CD14-positive monocyte (primary cell): ENCODE data around the gene PTTG1IP. TPM values are rescaled to one million over a fixed set of nuclear protein-coding genes. Genes with fewer than 3 reads are reported as not detected.
A peak's percentile ranks its signal among the peaks of the same experiment; 100 is the strongest.

Experiments
- DNase-seq, 3 donors: peaks; one replicate each; pipeline ENCODE4 v3.0.0-alpha.2; 2011 to 2022
- H2AFZ ChIP-seq: 2 replicates; pipeline ENCODE4 v1.6.0; 2012; ENCODE audit warnings: mild to moderate bottlenecking, low read depth, low read length, inconsistent platforms; ENCODE audit not compliant: insufficient read depth, poor library complexity, severe bottlenecking
- H3K27ac ChIP-seq, 2 donors: 1 replicate in 1 of 2; 2 replicates in 1 of 2; pipeline ENCODE4 v1.5.1; 2012 to 2013; ENCODE audit warnings: low read length in 2 of 2, control low read depth in 1 of 2, inconsistent platforms in 1 of 2, low read depth in 1 of 2, mild to moderate bottlenecking in 1 of 2
- H3K27me3 ChIP-seq, 2 donors: one replicate each; pipeline versions ENCODE4 v1.6.0 to v1.6.1; 2011 to 2013; ENCODE audit warnings: low read length in 2 of 2; ENCODE audit not compliant: control insufficient read depth in 2 of 2, insufficient read depth in 2 of 2
- H3K36me3 ChIP-seq, 2 donors: replicated peaks in 1 of 2; 1 replicate in 1 of 2; 2 replicates in 1 of 2; pipeline versions ENCODE4 v1.5.1 to v1.6.1; 2012 to 2013; ENCODE audit warnings: low read length in 2 of 2, control low read depth in 1 of 2, inconsistent platforms in 1 of 2, mild to moderate bottlenecking in 1 of 2; ENCODE audit not compliant: insufficient read depth in 2 of 2, control insufficient read depth in 1 of 2
- H3K4me1 ChIP-seq, 2 donors: 1 replicate in 1 of 2; 2 replicates in 1 of 2; pipeline versions ENCODE4 v1.5.1 to v1.6.1; 2012 to 2013; ENCODE audit warnings: low read length in 2 of 2, control low read depth in 1 of 2, inconsistent platforms in 1 of 2, mild to moderate bottlenecking in 1 of 2, moderate library complexity in 1 of 2; ENCODE audit not compliant: insufficient read depth in 2 of 2, control insufficient read depth in 1 of 2
- H3K4me2 ChIP-seq: replicated peaks from 2 replicates; pipeline ENCODE3; 2012; ENCODE audit warnings: low read length, moderate library complexity, mild to moderate bottlenecking; ENCODE audit not compliant: poor library complexity, severe bottlenecking; ENCODE audit errors: extremely low read depth
- H3K4me3 ChIP-seq, 3 experiments: fragments of 200-600 bp in 1 of 3; sonication (generic) in 1 of 3; replicated peaks in 1 of 3; 1 replicate in 2 of 3; 2 replicates in 1 of 3; pipeline ENCODE4 v1.5.1; 2011 to 2013; ENCODE audit warnings: low read length in 3 of 3, mild to moderate bottlenecking in 3 of 3, control low read depth in 2 of 3, low read depth in 2 of 3, inconsistent platforms in 1 of 3, moderate library complexity in 1 of 3
- H3K79me2 ChIP-seq: 2 replicates; pipeline ENCODE4 v1.6.0; 2012; ENCODE audit warnings: mild to moderate bottlenecking, control low read depth, inconsistent platforms, low read length, moderate library complexity; ENCODE audit not compliant: insufficient read depth
- H3K9ac ChIP-seq: 2 replicates; pipeline ENCODE4 v1.6.0; 2017; ENCODE audit warnings: low read length, mild to moderate bottlenecking; ENCODE audit not compliant: insufficient read depth, poor library complexity, severe bottlenecking
- H3K9me3 ChIP-seq, 2 donors: replicated peaks in 1 of 2; 1 replicate in 1 of 2; 2 replicates in 1 of 2; pipeline versions ENCODE4 v1.5.1 to v1.6.1; 2012 to 2013; ENCODE audit warnings: low read length in 2 of 2, control low read depth in 1 of 2; ENCODE audit not compliant: control insufficient read depth in 1 of 2, insufficient read depth in 1 of 2
- H4K20me1 ChIP-seq: 2 replicates; pipeline ENCODE4 v1.6.0; 2012; ENCODE audit warnings: mild to moderate bottlenecking, low read length, control low read depth, moderate library complexity; ENCODE audit not compliant: insufficient read depth
- H3K27ac Mint-ChIP-seq, 7 donors: one replicate each; pipeline ENCODE4 v1.8.0; 2020; ENCODE audit warnings: mild to moderate bottlenecking in 7 of 7, mixed read lengths in 7 of 7, moderate library complexity in 6 of 7, inconsistent platforms in 2 of 7
- H3K27me3 Mint-ChIP-seq, 3 donors: one replicate each; pipeline ENCODE4 v1.8.0; 2021 to 2022; ENCODE audit warnings: low read depth in 3 of 3, mild to moderate bottlenecking in 3 of 3, mixed read lengths in 3 of 3, moderate library complexity in 3 of 3, inconsistent platforms in 1 of 3
- H3K36me3 Mint-ChIP-seq, 2 donors: one replicate each; pipeline ENCODE4 v1.8.0; 2020; ENCODE audit warnings: mixed read lengths in 2 of 2, inconsistent platforms in 1 of 2, mild to moderate bottlenecking in 1 of 2
- H3K4me1 Mint-ChIP-seq: one replicate; pipeline ENCODE4 v1.8.0; 2020; ENCODE audit warnings: mild to moderate bottlenecking, mixed read lengths
- H3K4me3 Mint-ChIP-seq, 2 donors: one replicate each; pipeline ENCODE4 v1.8.0; 2020; ENCODE audit warnings: mild to moderate bottlenecking in 2 of 2, mixed read lengths in 2 of 2, moderate library complexity in 1 of 2
- H3K9me3 Mint-ChIP-seq, 7 donors: one replicate each; pipeline ENCODE4 v1.8.0; 2020 to 2022; ENCODE audit warnings: mixed read lengths in 7 of 7, mild to moderate bottlenecking in 6 of 7, moderate library complexity in 6 of 7, inconsistent platforms in 2 of 7
- CTCF ChIP-seq: fragments of 200-600 bp; IDR thresholded peaks from one replicate; pipeline ENCODE4 v1.8.0; 2022; ENCODE audit warnings: antibody characterized with exemption, mild to moderate bottlenecking
- WGBS: methylation state at CpG from one replicate; pipeline ENCODE4 v1.1.5; 2013; ENCODE audit warnings: missing lambda C conversion rate; ENCODE audit not compliant: insufficient coverage; 5-methylcytosine and 5-hydroxymethylcytosine counted together
- intact Hi-C, 2 donors: fragments of 100-400 bp; cut with micrococcal nuclease; formaldehyde crosslinking; loops; one replicate each; pipeline versions ENCODE4 v1.15.0 to v1.15.1; 2023
- polyA plus RNA-seq, 3 donors: library from polyadenylated mRNA; depleted of rRNA in 1 of 3; unstranded in 2 of 3; stranded (reverse) in 1 of 3; fragments of 300-500 nt in 2 of 3; fragments of >200 nt in 1 of 3; fragmentation: Illumina TruSeq in 2 of 3; gene quantifications; 1 replicate in 2 of 3; 2 replicates in 1 of 3; pipeline ENCODE4 v1.2.3, GENCODE V29; 2012 to 2021

The PTTG1IP gene
- polyA plus RNA-seq, 3 donors = 118 to 238 (median 206) TPM

GRCh38 chr21:44867464-44867863, 6.0 kb downstream of the PTTG1IP start:
- no peak for TF ChIP-seq CTCF
- Mint-ChIP-seq H3K27ac (peak overlapping the region in 3 of 7 donors; percentile 15 to 76 (median 56)), H3K9me3 (peaks cover 0 to under 1% (median 0%) of the 10 kb centered on the region in 7 donors), H3K4me3 (no peak overlapping the region), H3K36me3 (peaks cover 50% of the 10 kb centered on the region in 2 donors), H3K4me1 (peaks cover 82% of the 10 kb centered on the region), H3K27me3 (no peaks in the 10 kb centered on the region)
- Histone ChIP-seq H3K4me2 (no peak overlapping the region), H3K4me3 (no peak overlapping the region), H4K20me1 (peaks cover 100% of the 10 kb centered on the region), H3K36me3 (peaks cover 18 to 43% of the 10 kb centered on the region in 2 donors), H3K79me2 (peaks cover 100% of the 10 kb centered on the region), H3K9me3 (no peaks in the 10 kb centered on the region), H2AFZ (no peak overlapping the region), H3K9ac (no peak overlapping the region), H3K4me1 (peaks cover 74 to 75% of the 10 kb centered on the region in 2 donors), H3K27me3 (no peaks in the 10 kb centered on the region), H3K27ac (no peak overlapping the region)
- WGBS = 94% methylated on average over 8 of the region's 15 CpGs
- DNase-seq = no peak
- intact Hi-C loops = loop anchor here in 1 of 2 donors (5.0 kb wide), 1 partner anchor 65 kb away; the partner anchor contains the start of gene UBE2G2

GRCh38 chr21:44866780-44867179, 6.7 kb downstream of the PTTG1IP start:
- Mint-ChIP-seq H3K27me3 (no peaks in the 10 kb centered on the region), H3K4me3 (no peak overlapping the region), H3K4me1 (peaks cover 76% of the 10 kb centered on the region), H3K27ac (peak overlapping the region in 6 of 7 donors; percentile 1 to 87 (median 77)), H3K9me3 (no peaks in the 10 kb centered on the region), H3K36me3 (peaks cover 53 to 57% of the 10 kb centered on the region in 2 donors)
- TF ChIP-seq CTCF = no peak
- H3K79me2 ChIP-seq = peaks cover 100% of the 10 kb centered on the region
- H3K9ac ChIP-seq = no peak overlapping the region
- DNase-seq = no peak
- no peak overlapping the region for H3K4me3 ChIP-seq
- H3K4me1 ChIP-seq = peaks cover 68% of the 10 kb centered on the region in 2 donors
- H2AFZ ChIP-seq = no peak overlapping the region
- H3K27ac ChIP-seq = peak overlapping the region in 1 of 2 donors; percentile 74
- H3K27me3 ChIP-seq = no peaks in the 10 kb centered on the region
- H3K4me2 ChIP-seq = no peak overlapping the region
- WGBS = 69% methylated on average over 3 of the region's 7 CpGs
- no peaks in the 10 kb centered on the region for H3K9me3 ChIP-seq
- H3K36me3 ChIP-seq = peaks cover 21 to 49% of the 10 kb centered on the region in 2 donors
- intact Hi-C loops = loop anchor here in 1 of 2 donors (5.0 kb wide), 1 partner anchor 64 kb away; the partner anchor contains the start of gene UBE2G2
- H4K20me1 ChIP-seq = peaks cover 100% of the 10 kb centered on the region
